Gastroesophageal sphincter (tissue), 3 donors: Measurements from ENCODE around the gene MUC5B.

Experiments
- CTCF ChIP-seq, 4 experiments: fragments of 200-600 bp in 2 of 4; fragments of 450-650 bp in 2 of 4; sonication (generic) in 1 of 4; IDR thresholded peaks; one replicate each; pipeline ENCODE4 v1.5.1; 2017 to 2019; ENCODE audit warnings: antibody characterized with exemption in 4 of 4, mild to moderate bottlenecking in 2 of 4, moderate library complexity in 2 of 4
- EP300 ChIP-seq: sonication (generic); formaldehyde crosslinking; IDR thresholded peaks from one replicate; pipeline ENCODE4 v1.6.1; 2017; ENCODE audit warnings: antibody characterized with exemption, mild to moderate bottlenecking
- POLR2A ChIP-seq, 2 donors: fragments of 450-650 bp; IDR thresholded peaks; one replicate each; pipeline ENCODE4 v1.6.1; 2017; ENCODE audit warnings: antibody characterized with exemption in 2 of 2, mild to moderate bottlenecking in 2 of 2, moderate library complexity in 1 of 2

- TF ChIP-seq CTCF (IDR thresholded peaks at IDR 0.05) (no peak), EP300 (no peak), POLR2A (IDR thresholded peaks at IDR 0.05) (no peak)
These were observed 24.8 kb upstream of the MUC5B start for GRCh38 chr11:1197886-1198560.
